C4-2B (cell line): Measurements from ENCODE around the gene CTNNA3.

Experiments
- ZFX ChIP-seq: fragments of 450-650 bp; IDR thresholded peaks from 2 replicates; pipeline ENCODE4 v1.6.1; 2017
- TF ChIP-seq, protein P1 (sequence below): fragments of 450-650 bp; conservative IDR thresholded peaks from 2 replicates; pipeline ENCODE4 v1.5.1; 2017; ENCODE audit warnings: mild to moderate bottlenecking

DNA sequence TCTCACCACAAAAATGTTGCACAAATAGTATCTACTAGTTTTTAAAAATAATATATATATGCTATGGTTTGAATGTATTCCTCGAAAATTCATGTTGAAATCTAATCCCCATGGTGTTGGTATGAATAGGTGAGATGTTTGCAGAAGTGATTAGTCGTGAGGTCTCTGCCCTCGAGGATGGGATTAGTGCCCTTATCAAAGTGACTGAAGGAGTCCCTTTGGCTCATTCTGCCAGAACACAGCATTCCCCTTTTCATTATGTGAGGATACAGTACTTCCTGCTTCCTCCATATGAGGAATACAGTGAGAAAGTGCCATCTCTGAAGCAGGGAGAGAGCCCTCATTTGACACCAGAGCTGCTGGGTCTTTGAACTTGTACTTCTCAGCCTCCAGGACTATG is 1547.7 kb downstream of the CTNNA3 start:
- TF ChIP-seq, protein P1, sequence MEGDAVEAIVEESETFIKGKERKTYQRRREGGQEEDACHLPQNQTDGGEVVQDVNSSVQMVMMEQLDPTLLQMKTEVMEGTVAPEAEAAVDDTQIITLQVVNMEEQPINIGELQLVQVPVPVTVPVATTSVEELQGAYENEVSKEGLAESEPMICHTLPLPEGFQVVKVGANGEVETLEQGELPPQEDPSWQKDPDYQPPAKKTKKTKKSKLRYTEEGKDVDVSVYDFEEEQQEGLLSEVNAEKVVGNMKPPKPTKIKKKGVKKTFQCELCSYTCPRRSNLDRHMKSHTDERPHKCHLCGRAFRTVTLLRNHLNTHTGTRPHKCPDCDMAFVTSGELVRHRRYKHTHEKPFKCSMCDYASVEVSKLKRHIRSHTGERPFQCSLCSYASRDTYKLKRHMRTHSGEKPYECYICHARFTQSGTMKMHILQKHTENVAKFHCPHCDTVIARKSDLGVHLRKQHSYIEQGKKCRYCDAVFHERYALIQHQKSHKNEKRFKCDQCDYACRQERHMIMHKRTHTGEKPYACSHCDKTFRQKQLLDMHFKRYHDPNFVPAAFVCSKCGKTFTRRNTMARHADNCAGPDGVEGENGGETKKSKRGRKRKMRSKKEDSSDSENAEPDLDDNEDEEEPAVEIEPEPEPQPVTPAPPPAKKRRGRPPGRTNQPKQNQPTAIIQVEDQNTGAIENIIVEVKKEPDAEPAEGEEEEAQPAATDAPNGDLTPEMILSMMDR = no peak
- no peak for TF ChIP-seq ZFX
